ENCODE measurements around the gene FUT3.

- TF ChIP-seq SMAD3 (CRISPR knock-in tag; conservative IDR thresholded peaks at IDR 0.05) (no peak), USF1 (CRISPR knock-in tag; IDR thresholded peaks at IDR 0.05) (no peak), CREM (IDR thresholded peaks at IDR 0.05; ENCODE audit: low read depth) (no peak), NFYB (IDR thresholded peaks at IDR 0.05; ENCODE audit: extremely low read depth, insufficient read length) (no peak), EZH2 (IDR thresholded peaks at IDR 0.05; ENCODE audit: borderline replicate concordance, low read depth, low read length) (no peak), PTRF (tag; IDR thresholded peaks at IDR 0.05) (no peak), CTCF (IDR thresholded peaks at IDR 0.05 in 2 of 3, conservative IDR thresholded peaks at IDR 0.05 in 1 of 3; ENCODE audit: insufficient read depth in 2 of 3, low read depth in 1 of 3, low read length in 3 of 3) (no peak), ZBED1 (IDR thresholded peaks at IDR 0.05) (no peak)
Measured at GRCh38 chr19:5827342-5827890, 23.8 kb downstream of the FUT3 start.

Data from K562 (cell line).